Measurements from ENCODE around the gene HOXA5.

Gene HOXA5

DNA sequence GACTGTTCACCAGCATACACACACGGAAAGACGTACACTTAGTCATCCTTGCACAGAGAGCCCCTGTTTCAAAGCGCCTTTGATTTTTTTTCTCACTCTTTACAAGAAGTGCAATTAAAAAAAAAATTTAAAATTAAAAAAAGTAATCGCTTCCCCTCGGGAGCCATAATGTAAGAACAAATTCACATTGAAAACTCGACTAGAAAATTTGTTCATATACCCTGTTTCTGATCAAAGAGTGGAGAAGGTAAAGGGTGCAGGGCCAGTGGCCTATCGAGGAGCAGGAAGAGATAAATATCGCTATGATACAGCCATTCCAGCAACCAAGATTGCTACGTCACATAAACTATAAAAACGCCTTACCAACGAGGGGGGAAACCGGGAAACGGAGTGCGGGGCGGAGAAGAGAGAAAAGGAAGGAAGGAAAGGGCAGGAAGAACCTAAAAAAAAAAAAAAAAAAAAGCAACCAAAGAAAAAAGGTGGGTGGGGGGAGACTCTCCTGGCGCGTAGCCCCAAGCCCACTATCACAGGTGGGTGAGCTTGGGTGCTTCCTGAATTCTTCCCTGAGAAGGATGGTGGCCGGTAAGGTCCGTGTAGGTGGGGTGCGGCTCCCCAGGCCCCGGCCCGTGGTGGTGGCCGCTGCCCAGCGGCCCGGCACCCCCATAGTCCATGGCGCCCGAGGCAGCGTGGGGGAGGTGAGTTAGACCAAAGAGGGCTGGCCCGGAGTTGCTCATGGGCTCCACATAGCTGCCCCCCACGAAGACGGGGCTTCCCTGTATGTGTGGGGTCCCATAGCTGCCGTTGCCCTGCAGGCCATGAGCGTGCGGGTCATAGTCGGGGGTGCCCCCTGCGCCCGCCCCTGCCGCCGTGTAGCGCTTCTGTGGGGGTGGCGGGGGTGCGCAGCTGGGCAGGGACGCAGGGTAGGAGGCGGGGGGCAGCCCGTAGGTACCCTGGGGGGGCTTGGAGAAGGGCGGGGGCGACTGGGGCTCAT lies 35.8 kb downstream of the HOXA5 start:
- no peak for DNase-seq (ENCODE audit: low read depth in 2 of 2)

DNA sequence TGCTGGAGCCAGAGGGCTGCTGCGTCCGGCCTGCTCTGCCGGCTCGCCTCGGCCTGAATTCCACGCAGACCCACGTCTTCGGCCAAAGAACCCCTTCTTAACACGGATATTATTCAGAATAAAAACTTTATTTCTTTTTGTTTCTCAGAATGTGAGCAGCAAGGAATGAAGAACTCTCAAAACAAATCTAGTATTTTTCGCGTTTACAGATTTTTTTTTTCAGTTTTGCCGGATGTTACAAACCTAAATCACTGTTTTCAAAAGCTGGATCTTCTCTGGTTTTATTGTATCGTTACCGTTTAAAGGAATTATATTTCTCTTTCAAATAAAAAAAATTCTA lies 36.6 kb downstream of the HOXA5 start:
- no peak for DNase-seq (ENCODE audit: low read depth in 2 of 2)

DNA sequence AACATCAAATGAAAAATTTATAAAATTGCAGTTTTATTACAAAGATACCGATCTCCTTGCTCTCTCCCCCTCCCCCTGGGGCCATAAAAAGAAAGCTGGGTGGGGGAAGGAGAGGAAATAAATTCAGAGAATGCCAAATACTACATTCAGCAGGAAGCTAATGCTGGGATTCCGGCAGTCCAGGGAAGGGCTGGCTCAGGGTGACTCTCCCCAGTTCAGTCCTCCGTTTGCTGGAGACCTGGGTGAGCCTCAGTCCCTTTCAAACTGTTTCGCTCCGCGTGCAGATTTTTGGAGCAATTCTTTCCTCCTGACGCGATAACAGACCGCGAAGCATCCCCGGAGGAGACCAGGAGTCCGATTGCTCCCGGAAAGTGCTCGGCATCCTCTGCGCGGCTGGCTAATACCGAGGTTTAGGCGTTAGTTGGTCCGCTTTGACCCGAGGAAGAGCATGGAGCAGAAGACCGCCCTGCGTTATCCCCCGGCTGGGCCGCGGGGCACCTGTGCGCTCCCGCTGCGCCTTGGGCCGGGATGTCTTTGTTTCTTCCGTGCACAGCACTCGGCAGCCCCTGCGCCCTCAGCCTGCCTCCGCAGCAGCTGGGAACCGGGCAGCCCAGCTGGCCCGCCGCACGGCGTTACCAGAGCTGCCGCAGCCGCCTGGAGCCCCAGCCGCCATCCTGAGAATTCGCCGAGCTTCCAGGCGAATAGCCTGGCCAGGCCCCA lies 37.1 kb downstream of the HOXA5 start:
- no peak for DNase-seq (ENCODE audit: low read depth in 2 of 2)

DNA sequence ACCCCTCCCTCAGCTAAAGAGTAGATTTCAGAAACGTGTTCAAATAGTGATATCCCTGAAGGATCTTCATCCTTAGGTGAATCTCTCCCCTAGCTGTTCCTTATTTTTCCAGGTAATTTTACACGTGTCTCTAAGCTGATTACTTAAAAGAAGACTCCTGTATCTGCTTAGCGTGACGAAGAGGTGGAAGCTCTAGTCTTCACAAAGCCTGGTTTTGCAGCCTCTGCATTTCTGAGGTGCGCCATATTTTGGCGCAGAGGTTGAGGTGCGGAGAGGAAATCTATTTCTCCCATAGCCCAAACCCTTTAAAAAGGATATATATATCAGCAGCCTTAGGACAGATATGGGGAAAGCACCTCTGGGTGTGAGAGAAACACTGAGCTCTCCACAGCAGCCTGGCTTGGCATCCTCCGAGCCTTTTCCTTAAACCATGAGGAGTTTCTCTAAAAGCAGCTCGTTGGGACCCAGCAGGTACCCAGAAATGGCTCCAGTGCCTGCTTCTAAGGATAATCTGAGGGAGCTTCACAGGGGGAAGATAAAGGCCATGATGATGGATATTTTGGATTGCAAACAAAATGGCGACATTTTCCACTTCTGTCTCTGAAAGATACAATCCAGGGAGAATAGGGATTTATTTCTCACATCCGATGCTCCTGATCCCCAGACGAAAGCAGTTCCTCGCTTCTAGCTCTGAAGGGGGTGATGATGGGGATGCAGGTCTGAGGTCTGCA lies 38.0 kb downstream of the HOXA5 start:
- no peak for DNase-seq (ENCODE audit: low read depth in 2 of 2)

DNA sequence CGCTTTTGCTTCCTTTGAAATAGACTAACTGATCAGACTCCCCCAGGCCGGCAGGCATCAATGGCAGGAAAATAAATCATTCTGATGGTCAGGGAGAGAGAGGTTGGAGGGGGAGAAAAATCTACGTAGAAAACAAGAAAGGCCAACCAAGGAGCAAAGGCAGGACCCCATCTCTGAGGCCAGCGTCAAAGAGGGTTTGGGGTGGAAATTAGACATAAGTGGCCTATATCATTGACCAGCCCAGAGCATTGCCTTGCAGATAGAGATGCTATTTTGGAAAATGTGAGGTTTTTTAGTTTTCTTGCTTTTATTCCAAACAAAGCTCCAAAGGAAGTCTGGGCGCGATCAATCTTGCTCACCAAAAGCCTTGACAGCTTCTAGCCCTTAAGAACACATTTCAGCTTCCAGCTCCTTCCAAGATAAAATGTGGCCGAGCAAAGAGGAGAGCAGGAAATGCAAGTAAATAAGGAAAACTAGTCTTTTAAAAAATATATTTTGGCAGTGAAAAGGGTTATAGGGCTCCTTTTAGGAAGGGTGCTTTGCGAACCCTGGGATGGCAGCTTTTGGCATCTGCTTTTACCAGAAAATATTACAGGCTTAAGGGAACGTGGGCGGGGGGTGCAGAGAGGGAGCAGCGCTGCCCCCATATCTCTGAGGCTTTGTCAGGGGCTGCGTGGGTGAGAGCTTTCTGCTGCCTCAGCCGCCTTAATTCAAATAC lies 39.0 kb downstream of the HOXA5 start:
- no peak for DNase-seq (ENCODE audit: low read depth in 2 of 2)

DNA sequence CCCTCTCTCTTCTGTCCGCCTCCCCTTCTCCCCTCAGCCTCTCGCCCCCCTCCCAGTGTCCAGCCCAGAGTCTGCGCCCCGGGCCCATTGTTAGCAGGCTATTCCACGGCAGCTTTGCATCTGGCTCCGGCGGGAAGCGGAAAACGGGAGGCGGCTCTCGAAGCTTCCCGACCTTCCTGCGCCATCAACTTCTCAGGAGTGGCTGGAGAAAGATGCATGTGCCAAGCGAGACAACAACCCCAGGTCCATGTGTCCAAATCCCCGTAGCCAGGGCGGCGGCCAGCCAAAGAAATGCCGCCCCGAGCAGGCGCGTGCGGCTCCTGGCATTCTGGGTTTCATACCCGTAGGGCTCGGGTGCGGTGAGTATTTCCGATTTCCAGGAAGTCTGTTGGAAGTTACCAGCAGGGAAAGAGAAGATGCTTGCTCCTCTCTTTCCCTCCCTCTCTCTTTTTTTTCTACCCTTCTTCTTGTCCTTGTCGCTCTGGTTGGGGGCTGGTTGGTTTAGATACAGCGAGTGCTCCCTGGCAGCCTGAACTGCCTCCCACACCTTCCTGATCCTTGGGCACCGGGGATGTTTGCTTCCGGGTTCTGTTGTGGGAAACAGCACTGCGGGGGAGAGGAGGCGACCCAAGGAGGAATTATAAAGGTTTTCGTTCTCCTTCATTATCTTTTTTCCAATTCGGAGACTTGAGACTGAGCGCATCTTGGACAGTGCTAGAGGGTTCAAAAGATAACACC lies 39.8 kb downstream of the HOXA5 start:
- no peak for DNase-seq (ENCODE audit: low read depth in 2 of 2)

DNA sequence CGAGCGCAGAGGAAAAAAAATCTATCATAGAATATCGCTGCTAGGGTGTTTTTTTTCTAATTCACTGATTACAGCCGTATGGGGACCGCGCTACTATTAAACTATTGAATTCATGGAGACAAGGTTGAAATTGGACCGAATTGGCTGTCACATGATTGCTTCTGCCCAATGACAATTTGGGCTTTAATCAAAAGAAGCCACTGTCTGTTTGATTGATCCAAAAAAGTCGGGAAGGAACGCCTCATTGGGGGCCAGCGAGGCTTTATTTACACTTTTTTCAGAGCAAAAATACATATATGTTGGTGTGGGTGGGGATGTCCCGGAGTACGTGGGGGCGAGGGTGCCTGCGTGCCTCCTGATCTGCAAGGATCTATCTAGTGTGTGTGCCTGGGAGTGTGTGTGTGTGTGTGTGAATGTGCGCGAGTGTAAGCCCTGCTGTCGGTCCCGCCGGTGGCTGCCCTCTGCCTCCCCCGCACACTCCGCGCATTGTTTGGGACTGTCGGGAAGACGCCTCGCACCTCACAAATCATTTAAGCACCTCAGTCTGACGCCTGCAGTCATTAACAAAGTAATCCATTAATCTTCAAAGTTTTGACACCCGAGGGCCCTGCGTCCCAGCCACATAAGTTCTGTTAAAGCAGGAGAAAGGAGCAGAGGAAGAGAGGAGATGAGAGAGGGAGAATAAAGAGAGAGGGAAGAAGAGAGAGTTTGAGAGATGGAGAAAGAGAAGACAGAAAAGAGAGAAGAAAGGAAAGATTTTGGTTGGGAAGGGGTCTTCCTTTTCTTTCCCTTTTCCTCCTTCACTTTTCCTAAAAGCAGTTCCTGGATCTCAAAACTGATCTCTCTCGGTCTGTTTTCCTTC lies 40.7 kb downstream of the HOXA5 start, which contains the start of gene HOXA2:
TSS of gene HOXA2 (minus strand) at position 103 of the 862 bp plus-strand sequence. CDS start 183 bp downstream, outside the sequence.
- DNase-seq (ENCODE audit: low read depth in 2 of 2): no peak

DNA sequence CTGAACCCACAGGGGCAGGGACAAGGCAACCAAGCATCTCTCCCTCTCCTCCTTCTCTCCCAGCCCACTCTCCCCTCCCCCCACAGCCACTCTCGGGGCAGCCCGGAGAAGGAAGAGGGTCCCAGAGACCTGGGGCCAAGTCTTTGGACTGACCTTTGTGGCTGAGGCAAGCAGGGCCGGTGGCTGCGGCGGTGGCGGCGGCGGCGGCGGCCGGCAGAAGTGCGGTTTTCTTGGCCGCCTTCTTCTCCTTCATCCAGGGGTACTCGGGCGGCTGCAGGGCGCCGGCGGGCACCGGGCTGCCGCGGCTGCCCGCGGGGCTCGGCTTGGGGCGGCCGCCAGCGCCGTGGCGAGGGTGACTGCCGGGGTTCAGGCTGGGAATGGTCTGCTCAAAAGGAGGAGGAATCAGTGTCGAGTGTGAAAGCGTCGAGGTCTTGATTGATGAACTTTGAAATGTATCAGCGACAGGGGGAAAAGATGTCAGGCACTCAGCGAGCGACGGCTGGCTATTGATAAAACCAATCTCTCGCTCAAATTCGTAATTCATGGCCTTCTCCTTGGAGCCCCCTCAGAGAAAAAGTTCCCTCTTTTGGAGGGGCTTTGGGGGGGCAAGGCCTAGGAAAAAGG lies 41.4 kb downstream of the HOXA5 start:
- DNase-seq (ENCODE audit: low read depth in 2 of 2): no peak

DNA sequence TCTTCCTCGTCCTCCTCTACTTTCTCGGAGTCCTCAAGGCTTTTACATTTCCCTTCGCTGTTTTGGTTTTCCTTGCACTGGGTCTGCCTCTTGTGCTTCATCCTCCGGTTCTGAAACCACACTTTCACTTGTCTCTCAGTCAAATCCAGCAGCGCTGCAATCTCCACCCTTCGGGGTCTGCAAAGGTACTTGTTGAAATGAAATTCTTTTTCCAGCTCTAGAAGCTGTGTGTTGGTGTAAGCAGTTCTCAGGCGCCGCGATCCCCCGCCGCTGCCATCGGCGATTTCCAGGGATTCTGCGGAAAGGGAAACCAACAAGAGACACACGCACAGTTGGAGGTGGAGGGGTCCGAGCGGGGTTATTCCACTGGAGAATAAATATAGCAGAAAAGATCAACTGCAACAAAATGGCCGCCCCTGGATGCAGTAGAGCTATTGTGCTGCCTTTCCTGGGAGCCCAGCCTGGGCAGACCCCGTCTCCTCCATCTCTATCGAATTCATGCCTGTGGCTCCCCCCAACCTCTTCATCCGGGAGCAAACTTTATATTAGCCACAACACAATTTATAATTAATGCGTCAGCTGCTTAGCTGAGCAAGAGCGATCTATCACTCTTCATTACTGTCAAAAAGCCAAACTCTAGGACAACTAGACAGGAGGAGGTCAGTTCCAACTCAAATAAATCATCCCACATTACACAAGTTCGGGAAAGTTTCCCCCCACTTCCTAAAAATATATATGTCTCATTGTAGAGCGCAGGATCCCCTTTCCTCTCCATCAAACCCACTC lies 42.1 kb downstream of the HOXA5 start:
- no peak for DNase-seq (ENCODE audit: low read depth in 2 of 2)

DNA sequence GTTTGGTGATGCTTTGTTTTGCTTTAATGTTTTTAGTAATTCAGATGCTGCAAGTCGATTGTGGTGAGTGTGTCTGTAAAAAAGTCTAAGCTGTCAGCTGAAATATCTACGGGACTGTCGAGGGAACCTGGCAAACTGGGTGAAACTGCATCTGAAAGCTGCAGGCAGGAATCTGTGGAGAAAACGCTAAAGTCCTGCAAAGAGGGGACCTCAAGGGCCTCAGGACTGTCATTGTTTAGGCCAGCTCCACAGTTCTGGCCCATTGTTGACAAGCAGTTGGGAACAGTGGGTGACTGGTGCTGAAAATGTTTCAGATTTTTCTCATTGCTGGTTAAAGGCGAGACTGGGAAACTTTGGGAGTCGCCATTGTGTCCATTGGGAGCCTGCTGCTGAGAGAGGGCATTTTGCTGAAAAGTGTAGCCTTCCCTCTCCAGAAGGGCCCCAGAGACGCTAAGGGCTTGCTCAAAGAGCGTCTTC lies 42.7 kb downstream of the HOXA5 start:
- DNase-seq (ENCODE audit: low read depth in 2 of 2): no peak

DNA sequence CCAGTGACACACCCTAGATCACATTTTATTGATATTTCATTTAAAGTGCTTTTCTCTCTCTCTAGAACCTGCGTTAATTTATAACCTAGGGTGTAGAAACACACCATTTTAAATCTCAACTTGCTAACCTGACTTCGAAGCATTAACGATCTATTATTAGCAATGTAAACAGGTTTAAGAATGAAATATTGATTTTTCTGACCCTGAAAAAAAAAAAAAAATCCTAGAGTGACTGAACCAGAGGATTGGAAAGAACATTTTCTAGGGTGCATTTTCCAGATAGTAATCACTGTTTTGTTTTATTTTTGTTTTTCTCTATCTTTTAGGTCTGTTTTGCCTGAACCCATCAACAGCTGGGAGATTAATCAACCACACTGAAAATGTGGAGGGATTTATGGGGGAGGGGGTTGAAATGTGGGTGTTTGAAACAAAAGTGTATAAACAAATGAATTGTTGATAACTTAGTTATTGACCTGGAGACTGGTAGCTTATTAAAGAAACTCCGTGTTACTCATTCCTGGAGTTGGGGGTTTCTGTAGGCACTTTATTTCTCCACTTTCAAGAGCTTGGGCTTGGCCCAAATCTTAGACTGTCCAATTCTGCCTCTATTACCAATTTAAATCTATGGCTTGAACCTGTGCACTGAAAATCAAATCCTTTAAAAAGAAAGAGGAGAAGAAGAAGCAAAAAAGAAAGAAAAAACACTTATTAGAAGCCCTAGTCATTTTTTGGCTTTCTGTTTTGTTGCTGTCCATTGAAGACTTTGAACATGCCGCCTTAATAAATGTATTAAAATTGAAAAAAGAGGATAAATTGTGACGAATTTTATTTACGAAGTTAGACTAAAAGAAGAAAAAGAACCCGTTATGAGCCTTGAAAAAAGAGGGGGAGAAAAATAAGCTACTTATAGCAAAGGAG lies 43.8 kb downstream of the HOXA5 start:
- DNase-seq (ENCODE audit: low read depth in 2 of 2): no peak

DNA sequence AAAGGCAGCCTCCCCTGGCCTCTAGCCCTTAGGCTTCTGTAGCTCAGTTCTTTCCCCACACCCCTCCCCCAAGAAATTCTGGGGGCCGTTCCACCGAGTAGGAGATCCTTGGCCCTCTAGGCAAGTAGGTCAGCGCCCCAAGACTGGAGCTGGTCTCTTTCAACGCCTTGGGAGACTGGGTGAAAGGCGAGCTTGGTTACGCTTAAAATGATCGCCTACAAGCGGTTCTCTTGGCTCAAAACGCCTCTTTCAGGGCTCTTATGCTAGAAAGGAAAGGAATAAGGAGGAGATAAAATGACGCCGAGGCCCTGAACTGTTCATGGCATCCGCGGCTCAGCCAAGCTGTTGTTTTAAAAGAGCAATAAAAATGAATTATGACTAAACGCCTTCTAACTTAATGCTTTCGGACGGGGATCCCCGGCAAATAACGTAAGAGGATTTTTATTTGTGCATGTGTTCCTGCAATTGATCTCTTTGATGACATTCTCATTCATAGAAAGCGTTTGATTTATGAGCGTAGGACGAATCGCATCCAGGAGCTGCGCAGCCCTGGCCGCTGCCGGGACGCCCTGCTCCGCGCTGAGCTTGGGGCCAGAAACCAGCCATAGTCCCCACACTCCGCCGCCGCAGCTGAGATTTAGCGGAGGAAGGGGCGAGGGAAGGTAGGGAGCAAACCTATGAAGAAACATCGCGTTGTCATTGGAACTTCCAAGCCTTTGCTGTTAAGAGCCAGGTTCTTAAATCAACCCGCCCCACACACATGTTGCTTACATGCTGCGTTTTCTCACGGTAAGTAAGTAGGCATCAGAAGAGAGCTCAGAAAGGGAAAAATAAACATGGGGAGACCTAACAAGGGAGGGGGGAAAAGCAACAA lies 44.7 kb downstream of the HOXA5 start:
- DNase-seq (ENCODE audit: low read depth in 2 of 2): peak; percentile 59 to 63

DNA sequence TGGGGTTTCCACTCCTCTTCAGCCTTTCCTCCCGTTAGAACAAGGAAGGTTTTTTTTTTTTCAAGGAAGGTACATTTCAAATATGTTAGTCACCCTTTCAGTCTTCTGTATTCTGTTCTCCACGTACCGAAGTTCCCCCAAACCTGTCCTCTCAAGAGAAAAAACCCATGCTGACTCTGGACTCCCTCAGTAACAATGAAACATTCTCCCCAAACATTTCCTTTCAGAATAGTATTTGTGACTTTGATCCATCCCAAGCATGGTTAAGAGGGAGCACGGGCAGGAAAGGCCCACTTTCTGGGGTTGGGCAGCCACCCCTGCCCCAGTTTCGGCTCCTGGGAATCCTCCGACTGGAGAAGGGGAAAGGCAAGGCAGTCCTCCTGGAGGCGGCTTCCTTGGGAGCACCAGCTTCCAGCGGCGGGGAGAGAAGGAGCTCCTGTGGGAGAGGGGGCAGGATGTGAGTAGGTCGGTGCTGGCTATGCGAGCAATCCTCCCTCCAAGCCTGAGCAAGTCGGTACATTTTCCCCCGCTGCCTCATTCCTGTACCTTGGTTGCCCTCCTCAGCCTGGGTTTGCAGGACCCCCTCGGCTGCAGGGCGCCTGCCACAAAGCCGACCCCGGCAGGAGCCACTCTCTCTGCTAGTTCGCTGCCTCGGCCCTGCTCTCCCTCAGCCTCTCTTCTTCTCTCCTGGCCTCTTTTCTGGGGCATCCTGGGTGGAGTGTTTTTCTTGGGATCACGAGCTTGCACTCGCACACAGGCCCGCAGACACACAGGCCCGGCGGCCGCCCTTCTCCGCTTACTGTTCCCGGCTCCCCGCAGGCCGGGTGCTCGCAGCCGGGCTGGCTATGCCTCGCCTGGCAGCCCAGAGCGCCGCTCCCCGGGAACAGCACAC lies 45.5 kb downstream of the HOXA5 start:
- no peak for DNase-seq (ENCODE audit: low read depth in 2 of 2)

DNA sequence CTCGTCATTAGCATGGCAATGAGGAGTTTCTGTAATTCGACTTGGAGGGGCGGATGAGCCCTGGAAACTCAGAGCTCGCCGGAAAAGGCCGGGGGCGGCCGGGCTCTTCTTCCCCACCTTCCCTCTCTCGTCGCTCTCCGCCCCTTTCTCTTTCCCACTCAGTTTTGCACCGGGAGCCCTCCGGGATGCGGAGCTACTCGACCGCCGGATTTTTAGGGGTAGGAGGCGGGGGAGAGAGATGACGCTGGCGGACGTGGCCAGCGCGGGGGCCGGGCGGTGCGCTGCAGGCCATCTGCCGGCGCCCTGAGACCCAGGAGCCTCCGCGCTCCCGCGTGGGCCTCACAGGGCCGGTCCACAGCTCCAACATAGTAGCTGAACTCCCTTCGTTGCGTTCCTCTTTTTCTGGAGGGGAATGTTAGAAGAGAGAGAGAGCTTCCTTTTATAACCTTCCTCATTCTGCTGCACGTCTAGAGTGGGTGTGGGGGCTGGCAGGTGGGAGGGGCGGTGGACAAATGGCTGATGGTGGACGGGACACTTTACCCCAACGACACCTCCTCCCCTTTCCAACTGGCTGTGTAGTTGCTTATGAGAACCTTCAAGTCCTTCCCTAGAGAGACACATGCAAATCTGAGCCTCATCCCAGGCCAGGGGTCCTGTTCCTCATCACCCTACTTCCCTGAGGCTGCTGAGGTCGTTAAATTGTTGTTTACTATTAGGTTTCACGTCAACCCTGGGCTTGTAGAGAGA lies 46.5 kb downstream of the HOXA5 start:
- DNase-seq (ENCODE audit: low read depth in 2 of 2): no peak

Data from fibroblast of skin of left quadriceps (primary cell).